Testis (tissue), 3 donors: ENCODE results near the gene DUSP7. TPM values are rescaled to one million over a fixed set of nuclear protein-coding genes. Genes with fewer than 3 reads are reported as not detected.

Experiments
- DNase-seq: peaks from one replicate; pipeline ENCODE4 v3.0.0-alpha.2; 2019
- H3K27ac ChIP-seq, 2 donors: fragments of 200-600 bp; sonication (generic); one replicate each; pipeline ENCODE4 v1.5.1; 2019
- H3K27me3 ChIP-seq: fragments of 200-600 bp; sonication (generic); one replicate; pipeline ENCODE4 v1.5.1; 2019
- H3K36me3 ChIP-seq: fragments of 200-600 bp; sonication (generic); one replicate; pipeline ENCODE4 v1.5.1; 2017; ENCODE audit warnings: low read depth; ENCODE audit errors: missing control alignments
- H3K4me1 ChIP-seq: fragments of 200-600 bp; sonication (generic); one replicate; pipeline ENCODE4 v1.5.1; 2019
- H3K4me3 ChIP-seq, 2 donors: fragments of 200-600 bp; sonication (generic); one replicate each; pipeline ENCODE4 v1.5.1; 2017 to 2019
- H3K9me3 ChIP-seq: fragments of 200-600 bp; sonication (generic); one replicate; pipeline ENCODE4 v1.5.1; 2017
- POLR2A ChIP-seq: fragments of 450-650 bp; IDR thresholded peaks from one replicate; pipeline ENCODE4 v1.6.1; 2017; ENCODE audit warnings: antibody characterized with exemption, mild to moderate bottlenecking, moderate library complexity
- WGBS, 2 donors: methylation state at CpG; one replicate each; pipeline ENCODE4 v1.1.5; 2018; 5-methylcytosine and 5-hydroxymethylcytosine counted together
- intact Hi-C: fragments of 100-400 bp; cut with DNase I; formaldehyde crosslinking; loops from one replicate; pipeline ENCODE4 v1.15.1; 2023; ENCODE audit warnings: low total_unique reads
- polyA plus RNA-seq: library from polyadenylated mRNA; stranded (reverse); fragments of 350-450 nt; fragmentation: Illumina TruSeq; extraction: RNeasy Lipid Tissue Mini Kit (QIAGEN cat#74804); gene quantifications from one replicate; pipeline ENCODE4 v1.2.3, GENCODE V29; 2014; ENCODE audit warnings: low read depth, low replicate concordance; ENCODE audit not compliant: insufficient read depth
- total RNA-seq, 2 donors: library from RNA; depleted of rRNA; stranded (reverse); fragments of >200 nt; gene quantifications; one replicate each; pipeline ENCODE4 v1.2.3, GENCODE V29; 2016
- TF ChIP-seq, protein P1 (sequence below), 3 experiments: fragments of 450-650 bp in 2 of 3; fragments of 200-600 bp in 1 of 3; sonication (generic) in 1 of 3; IDR thresholded peaks; one replicate each; pipeline ENCODE4 v1.5.1; 2016 to 2019; ENCODE audit warnings: antibody characterized with exemption in 3 of 3, mild to moderate bottlenecking in 2 of 3, moderate library complexity in 1 of 3

Gene DUSP7
- total and polyA plus RNA-seq, 3 donors from 2014 or later, result 25.1 to 48.8 (median 40.6) TPM

- H3K27ac ChIP-seq, result no peak overlapping the region
- H3K9me3 ChIP-seq, result no peaks in the 10 kb centered on the region
- intact Hi-C loops, result no loop called here
- peaks cover 57% of the 10 kb centered on the region for H3K4me1 ChIP-seq
- no peaks in the 10 kb centered on the region for H3K36me3 ChIP-seq
- H3K4me3 ChIP-seq, result no peak overlapping the region
- TF ChIP-seq, protein P1, sequence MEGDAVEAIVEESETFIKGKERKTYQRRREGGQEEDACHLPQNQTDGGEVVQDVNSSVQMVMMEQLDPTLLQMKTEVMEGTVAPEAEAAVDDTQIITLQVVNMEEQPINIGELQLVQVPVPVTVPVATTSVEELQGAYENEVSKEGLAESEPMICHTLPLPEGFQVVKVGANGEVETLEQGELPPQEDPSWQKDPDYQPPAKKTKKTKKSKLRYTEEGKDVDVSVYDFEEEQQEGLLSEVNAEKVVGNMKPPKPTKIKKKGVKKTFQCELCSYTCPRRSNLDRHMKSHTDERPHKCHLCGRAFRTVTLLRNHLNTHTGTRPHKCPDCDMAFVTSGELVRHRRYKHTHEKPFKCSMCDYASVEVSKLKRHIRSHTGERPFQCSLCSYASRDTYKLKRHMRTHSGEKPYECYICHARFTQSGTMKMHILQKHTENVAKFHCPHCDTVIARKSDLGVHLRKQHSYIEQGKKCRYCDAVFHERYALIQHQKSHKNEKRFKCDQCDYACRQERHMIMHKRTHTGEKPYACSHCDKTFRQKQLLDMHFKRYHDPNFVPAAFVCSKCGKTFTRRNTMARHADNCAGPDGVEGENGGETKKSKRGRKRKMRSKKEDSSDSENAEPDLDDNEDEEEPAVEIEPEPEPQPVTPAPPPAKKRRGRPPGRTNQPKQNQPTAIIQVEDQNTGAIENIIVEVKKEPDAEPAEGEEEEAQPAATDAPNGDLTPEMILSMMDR (IDR thresholded peaks at IDR 0.05), result no peak
- TF ChIP-seq POLR2A, result no peak
- no peak for DNase-seq
- 75 to 86% methylated on average over 5 to 8 of the region's 8 CpGs for whole genome bisulfite sequencing, 2 donors
- H3K27me3 ChIP-seq, result no peaks in the 10 kb centered on the region
Measured at GRCh38 chr3:52023860-52024764, 32.3 kb downstream of the DUSP7 start.

DNA sequence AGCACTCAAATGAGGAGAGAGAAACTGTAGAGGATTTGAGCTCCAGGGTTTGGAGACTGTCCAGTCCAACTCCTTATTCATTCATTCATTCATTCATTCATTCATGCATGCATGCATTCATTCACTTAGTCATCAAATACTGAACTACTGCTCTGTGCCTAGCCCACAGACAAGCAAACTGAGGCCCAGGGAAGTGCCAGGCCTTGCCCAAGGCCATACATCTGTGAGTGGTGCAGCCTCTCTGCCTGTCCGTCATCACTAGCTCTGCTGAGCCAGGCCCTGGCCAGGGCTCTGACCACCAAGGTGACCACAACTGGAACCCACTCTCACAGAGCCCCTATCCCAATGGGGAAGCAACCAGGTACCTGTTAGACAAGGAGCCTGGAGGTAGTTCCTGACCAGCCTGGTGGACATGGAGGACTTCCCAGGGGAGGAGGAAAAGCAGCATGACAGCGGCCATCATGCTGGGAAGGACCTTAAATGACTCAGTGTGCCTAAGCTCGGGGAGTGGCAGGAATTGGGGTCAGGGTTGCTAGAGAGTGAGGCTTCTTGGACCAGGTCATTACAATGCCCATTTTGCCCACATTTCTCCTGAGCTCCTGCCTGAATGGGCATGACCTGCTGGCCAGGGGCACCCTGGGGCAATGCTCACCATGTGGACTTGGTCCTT, 33.1 kb downstream of the DUSP7 start:
- H3K27ac ChIP-seq, result no peak overlapping the region
- H3K4me1 ChIP-seq, result peaks cover 60% of the 10 kb centered on the region
- no peak overlapping the region for H3K4me3 ChIP-seq
- intact Hi-C loops, result no loop called here
- H3K27me3 ChIP-seq, result no peaks in the 10 kb centered on the region
- TF ChIP-seq, protein P1 (IDR thresholded peaks at IDR 0.05), result no peak
- TF ChIP-seq POLR2A, result no peak
- no peak for DNase-seq
- no peaks in the 10 kb centered on the region for H3K36me3 ChIP-seq
- WGBS, 2 donors, result 75 to 84% methylated on average over 3 of the region's 3 CpGs
- H3K9me3 ChIP-seq, result no peaks in the 10 kb centered on the region

- TF ChIP-seq, protein P1 (IDR thresholded peaks at IDR 0.05), result no peak
- no peak for TF ChIP-seq POLR2A
- intact Hi-C loops, result no loop called here
Measured at GRCh38 chr3:52022323-52023100, 33.9 kb downstream of the DUSP7 start.

DNA sequence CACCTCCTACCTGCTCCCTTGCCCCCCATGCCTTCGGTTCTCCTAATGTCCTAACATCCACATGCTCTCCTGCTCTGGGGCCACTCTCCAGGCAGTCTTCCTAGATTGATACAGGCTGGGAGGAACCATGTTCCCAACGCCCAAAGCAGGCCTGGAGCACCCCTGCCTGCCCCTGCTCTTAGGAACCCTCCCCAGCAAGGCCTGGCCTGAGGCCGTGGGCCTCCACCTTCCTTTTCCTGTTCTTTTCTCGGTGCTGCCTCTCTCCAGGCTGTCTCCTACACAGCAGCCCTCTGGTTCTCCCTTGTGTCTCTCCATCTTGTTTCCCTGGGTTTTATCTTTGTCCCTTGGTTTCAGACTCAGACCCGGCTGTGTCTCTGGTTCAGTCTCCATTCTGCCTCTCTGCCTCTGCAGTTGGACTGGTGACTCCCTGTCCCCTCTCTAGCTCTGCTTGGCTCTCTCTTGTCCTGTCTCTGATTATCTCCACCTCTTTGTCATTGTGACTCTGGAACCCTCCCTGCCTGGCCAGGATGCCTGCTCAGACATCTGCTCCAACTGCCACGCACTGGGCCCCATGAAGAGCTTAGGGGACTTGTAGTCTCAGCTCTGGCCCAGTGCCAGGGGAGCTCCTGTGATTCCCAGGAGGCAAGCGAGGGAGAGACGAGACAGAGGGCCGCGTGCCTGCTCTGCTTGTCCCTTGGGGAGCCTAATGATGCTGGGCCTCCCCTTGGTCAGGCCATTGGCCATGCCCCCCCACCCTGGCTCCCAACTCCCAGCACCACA, 34.7 kb downstream of the DUSP7 start:
- DNase-seq, result no peak
- no peak for TF ChIP-seq POLR2A
- TF ChIP-seq, protein P1 (IDR thresholded peaks at IDR 0.05), result no peak
- intact Hi-C loops, result no loop called here
- Histone ChIP-seq H3K36me3 (no peaks in the 10 kb centered on the region), H3K4me3 (no peak overlapping the region), H3K27ac (peak overlapping the region; percentile 31 to 47), H3K4me1 (peaks cover 57% of the 10 kb centered on the region), H3K9me3 (no peaks in the 10 kb centered on the region), H3K27me3 (no peaks in the 10 kb centered on the region)
- WGBS, 2 donors, result 64 to 80% methylated on average over 6 to 10 of the region's 10 CpGs

More at GRCh38 chr3:52022323-52023100, 33.9 kb downstream of the DUSP7 start:
- Histone ChIP-seq H3K27me3 (no peaks in the 10 kb centered on the region), H3K27ac (peak overlapping the region in 1 of 2 donors; percentile 47), H3K9me3 (no peaks in the 10 kb centered on the region), H3K36me3 (no peaks in the 10 kb centered on the region), H3K4me3 (no peak overlapping the region), H3K4me1 (peaks cover 57% of the 10 kb centered on the region)
- peak; percentile 64 for DNase-seq
- WGBS, 2 donors, result 68 to 71% methylated on average over 14 to 20 of the region's 20 CpGs
